NCI-H128 (cell line): ENCODE data around the gene CRNKL1.

Experiments used
- DNase-seq: peaks from one replicate; lab custom pipeline; 2025; ENCODE audit not compliant: unreplicated experiment; lab: John Stamatoyannopoulos, UW

Gene CRNKL1

GRCh38 chr20:20063941-20064702 lies 11.9 kb upstream of the CRNKL1 start:
- no peak for DNase-seq

GRCh38 chr20:20060234-20060998 lies 8.2 kb upstream of the CRNKL1 start:
- no peak for DNase-seq

- DNase-seq, result no peak
These were observed 546 bp downstream of the CRNKL1 start for GRCh38 chr20:20051767-20052073.

GRCh38 chr20:20039752-20040387 lies 12.4 kb downstream of the CRNKL1 start:
- no peak for DNase-seq

GRCh38 chr20:20038586-20038985 lies 13.7 kb downstream of the CRNKL1 start:
- DNase-seq, result no peak

- no peak for DNase-seq
These were observed 14.3 kb downstream of the CRNKL1 start for GRCh38 chr20:20037960-20038359.

- DNase-seq, result no peak
These were observed 15.5 kb downstream of the CRNKL1 start for GRCh38 chr20:20036756-20037155.

GRCh38 chr20:20034486-20034885 lies 17.8 kb downstream of the CRNKL1 start:
- no peak for DNase-seq

- DNase-seq, result no peak
These were observed 20.5 kb downstream of the CRNKL1 start for GRCh38 chr20:20031790-20032189.

- DNase-seq, result no peak
These were observed 25.0 kb downstream of the CRNKL1 start for GRCh38 chr20:20027284-20027683.

- DNase-seq, result no peak
These were observed 27.3 kb downstream of the CRNKL1 start for GRCh38 chr20:20024942-20025341.

GRCh38 chr20:20023395-20023794 lies 28.9 kb downstream of the CRNKL1 start:
- no peak for DNase-seq

GRCh38 chr20:20022498-20022897 lies 29.8 kb downstream of the CRNKL1 start:
- DNase-seq, result no peak

GRCh38 chr20:20021835-20022234 lies 30.4 kb downstream of the CRNKL1 start:
- DNase-seq, result no peak

GRCh38 chr20:20020908-20021307 lies 31.4 kb downstream of the CRNKL1 start:
- DNase-seq, result no peak

- DNase-seq, result no peak
These were observed 33.1 kb downstream of the CRNKL1 start for GRCh38 chr20:20019123-20019522.

- DNase-seq, result no peak
These were observed 33.9 kb downstream of the CRNKL1 start for GRCh38 chr20:20018366-20018765.

GRCh38 chr20:20017844-20018185 lies 34.5 kb downstream of the CRNKL1 start:
- no peak for DNase-seq

GRCh38 chr20:20017001-20017843 lies 35.0 kb downstream of the CRNKL1 start, which contains the start of gene NAA20:
Gene NAA20, plus strand, starts transcription at chr20:20017362. Its CDS starts 35 bp downstream, at chr20:20017397.
- DNase-seq, result peak; percentile 80

GRCh38 chr20:20014659-20015058 lies 37.6 kb downstream of the CRNKL1 start:
- DNase-seq, result no peak

GRCh38 chr20:20012541-20012940 lies 39.7 kb downstream of the CRNKL1 start:
- no peak for DNase-seq
